T-cell (primary cell): Measurements from ENCODE around the gene PTP4A2. TPM values are rescaled to one million over a fixed set of nuclear protein-coding genes. Genes with fewer than 3 reads are reported as not detected.
A peak's percentile ranks its signal among the peaks of the same experiment; 100 is the strongest.

ENCODE experiments used
- ATAC-seq, 4 experiments: fragments of 200-7000 bp in 3 of 4; fragments of 150-1000 bp in 1 of 4; cut with Tn5 transposase; replicated peaks in 1 of 4; 1 replicate in 3 of 4; 2 replicates in 1 of 4; pipeline ENCODE4 v1.10.0; 2021; ENCODE audit warnings: moderate library complexity in 3 of 4, mild to moderate bottlenecking in 2 of 4, moderate number of reproducible peaks in 1 of 4
- CTCF ChIA-PET, 2 donors: fragments of 300-600 bp; sonication (Branson Sonifier 250); formaldehyde crosslinking; loops; one replicate each; lab custom pipeline; 2022; ENCODE audit warnings: antibody characterized with exemption in 2 of 2; lab: Charles Lee
- POLR2A ChIA-PET, 2 donors: fragments of 300-600 bp; sonication (Branson Sonifier 250); formaldehyde crosslinking; loops; one replicate each; lab custom pipeline; 2022; ENCODE audit warnings: antibody characterized with exemption in 2 of 2; lab: Charles Lee
- DNase-seq, 35 experiments: peaks; one replicate each; pipeline versions ENCODE4 v3.0.0 to v3.0.0-alpha.2; 2013 to 2023
- H3K27ac ChIP-seq: one replicate; pipeline ENCODE4 v1.5.1; 2013; ENCODE audit warnings: low read length
- H3K27me3 ChIP-seq, 2 experiments: replicated peaks in 1 of 2; 1 replicate in 1 of 2; 2 replicates in 1 of 2; pipeline versions ENCODE4 v1.6.1 to v1.7.0; 2013; ENCODE audit warnings: low read length in 1 of 2, mixed read lengths in 1 of 2; ENCODE audit not compliant: control insufficient read depth in 2 of 2, insufficient read depth in 2 of 2; ENCODE audit errors: extremely low read depth in 1 of 2
- H3K36me3 ChIP-seq, 2 donors: 1 replicate in 1 of 2; 2 replicates in 1 of 2; pipeline versions ENCODE4 v1.6.1 to v1.7.0; 2013; ENCODE audit warnings: low read length in 1 of 2; ENCODE audit not compliant: control insufficient read depth in 2 of 2, insufficient read depth in 1 of 2; ENCODE audit errors: extremely low read depth in 1 of 2
- H3K4me1 ChIP-seq, 2 experiments: 1 replicate in 1 of 2; 2 replicates in 1 of 2; pipeline versions ENCODE4 v1.6.1 to v1.7.0; 2013; ENCODE audit warnings: low read length in 2 of 2, mixed read lengths in 1 of 2; ENCODE audit not compliant: insufficient read depth in 2 of 2, control insufficient read depth in 1 of 2; ENCODE audit errors: extremely low read depth in 1 of 2
- H3K4me3 ChIP-seq, 2 donors: 1 replicate in 1 of 2; 2 replicates in 1 of 2; pipeline versions ENCODE4 v1.5.1 to v1.7.0; 2013; ENCODE audit warnings: mild to moderate bottlenecking in 2 of 2, low read length in 1 of 2, moderate library complexity in 1 of 2; ENCODE audit not compliant: control insufficient read depth in 1 of 2; ENCODE audit errors: extremely low read depth in 1 of 2
- H3K9me3 ChIP-seq: 2 replicates; pipeline ENCODE4 v1.7.0; 2013
- H3K27ac Mint-ChIP-seq, 2 donors: one replicate each; pipeline ENCODE4 v1.8.0; 2020 to 2021; ENCODE audit warnings: mild to moderate bottlenecking in 2 of 2, mixed read lengths in 2 of 2
- H3K27me3 Mint-ChIP-seq, 2 donors: one replicate each; pipeline ENCODE4 v1.8.0; 2021 to 2022; ENCODE audit warnings: mixed read lengths in 2 of 2
- H3K36me3 Mint-ChIP-seq: one replicate; pipeline ENCODE4 v1.8.0; 2021; ENCODE audit warnings: mixed read lengths
- H3K4me1 Mint-ChIP-seq, 3 donors: one replicate each; pipeline ENCODE4 v1.8.0; 2020 to 2022; ENCODE audit warnings: mixed read lengths in 3 of 3, mild to moderate bottlenecking in 1 of 3
- H3K4me3 Mint-ChIP-seq, 3 donors: one replicate each; pipeline ENCODE4 v1.8.0; 2020 to 2022; ENCODE audit warnings: mild to moderate bottlenecking in 3 of 3, mixed read lengths in 3 of 3, moderate library complexity in 3 of 3
- H3K9me3 Mint-ChIP-seq, 3 donors: one replicate each; pipeline ENCODE4 v1.8.0; 2020 to 2022; ENCODE audit warnings: mixed read lengths in 3 of 3
- WGBS: methylation state at CpG from one replicate; pipeline ENCODE4 v1.1.5; 2013; ENCODE audit warnings: missing lambda C conversion rate; ENCODE audit not compliant: insufficient coverage; 5-methylcytosine and 5-hydroxymethylcytosine counted together
- total RNA-seq, 35 experiments: library from RNA in 6 of 35; stranded (reverse) in 6 of 35; fragments of 120-200 nt in 1 of 35; gene quantifications; one replicate each; pipeline versions ENCODE4 v1.2.1 to v1.2.4 and lab custom pipeline; 2013 to 2026

The PTP4A2 gene
- total RNA-seq, 5 donors from 2014 or later (not counting 1 experiment from before 2014, with no cell fraction given) = 187 to 341 (median 224) TPM

- Histone ChIP-seq H3K27ac (peak overlapping the region; percentile 70), H3K4me1 (peaks cover 50 to 63% of the 10 kb centered on the region in 2 experiments), H3K9me3 (no peaks in the 10 kb centered on the region), H3K27me3 (no peaks in the 10 kb centered on the region), H3K4me3 (peak overlapping the region; percentile 41 to 72), H3K36me3 (no peaks in the 10 kb centered on the region)
- peak overlapping the region; percentile 89 to 94 (median 90) for H3K4me3 Mint-ChIP-seq
- 0% methylated on average over 3 of the region's 8 CpGs for WGBS
- peak overlapping the region; percentile 89 to 96 for H3K27ac Mint-ChIP-seq
- ChIA-PET POLR2A (interaction anchor here (0.5 to 1.4 kb wide), 9 partner anchors 9 to 221 kb away, joined by 3 to 9 read pairs (median 4); partner anchors contain the start of gene KPNA6 (in 1 of the 2)), CTCF (interaction anchor here (0.5 to 2.5 kb wide), 13 partner anchors 9 to 177 kb away, joined by 3 to 13 read pairs (median 3); no protein-coding TSS in a partner anchor)
- H3K27me3 Mint-ChIP-seq = no peaks in the 10 kb centered on the region
- DNase-seq (peak in 1 of 35 experiments; percentile 66), ATAC-seq (peak in 1 of 4 experiments; percentile 12)
- H3K4me1 Mint-ChIP-seq = peaks cover 82 to 89% (median 82%) of the 10 kb centered on the region in 3 donors
- H3K9me3 Mint-ChIP-seq = no peaks in the 10 kb centered on the region
- H3K36me3 Mint-ChIP-seq = no peaks in the 10 kb centered on the region
Measured at GRCh38 chr1:31934706-31935629, 3.2 kb downstream of the PTP4A2 start.

GRCh38 chr1:31932491-31933316 lies 5.5 kb downstream of the PTP4A2 start:
- Histone ChIP-seq H3K36me3 (no peaks in the 10 kb centered on the region), H3K9me3 (no peaks in the 10 kb centered on the region), H3K27ac (peak overlapping the region; percentile 70), H3K27me3 (no peaks in the 10 kb centered on the region), H3K4me1 (peaks cover 41 to 67% of the 10 kb centered on the region in 2 experiments), H3K4me3 (peak overlapping the region in 1 of 2 donors; percentile 23)
- no CpG with 5 or more reads among the region's 6 CpGs for whole genome bisulfite sequencing
- Mint-ChIP-seq H3K27ac (peak overlapping the region; percentile 87 to 89), H3K4me3 (peak overlapping the region; percentile 67 to 90 (median 89)), H3K9me3 (no peaks in the 10 kb centered on the region), H3K27me3 (no peaks in the 10 kb centered on the region), H3K4me1 (peaks cover 84 to 93% (median 90%) of the 10 kb centered on the region in 3 donors), H3K36me3 (peaks cover 3% of the 10 kb centered on the region)
- ChIA-PET POLR2A (no interaction called here), CTCF (no interaction called here)
- DNase-seq = peak in 1 of 35 experiments; percentile 55
- peak in 1 of 4 experiments; percentile 30 for ATAC-seq

- DNase-seq = no peak
- H3K27ac ChIP-seq = peak overlapping the region; percentile 70
- Mint-ChIP-seq H3K27me3 (no peaks in the 10 kb centered on the region), H3K4me1 (peaks cover 91 to 97% (median 93%) of the 10 kb centered on the region in 3 donors), H3K27ac (peak overlapping the region; percentile 85 to 89), H3K9me3 (no peaks in the 10 kb centered on the region), H3K4me3 (peak overlapping the region; percentile 67 to 90 (median 89)), H3K36me3 (peaks cover 3% of the 10 kb centered on the region)
- ATAC-seq = no peak
- ChIA-PET CTCF (no interaction called here), POLR2A (no interaction called here)
- no peak overlapping the region for H3K4me3 ChIP-seq
- no peaks in the 10 kb centered on the region for H3K27me3 ChIP-seq
- H3K36me3 ChIP-seq = no peaks in the 10 kb centered on the region
- no peaks in the 10 kb centered on the region for H3K9me3 ChIP-seq
- no CpG with 5 or more reads among the region's 2 CpGs for WGBS
- peaks cover 47 to 77% of the 10 kb centered on the region in 2 experiments for H3K4me1 ChIP-seq
Measured at GRCh38 chr1:31931593-31932225, 6.5 kb downstream of the PTP4A2 start.

- DNase-seq (no peak), ATAC-seq (no peak)
- Histone ChIP-seq H3K9me3 (no peaks in the 10 kb centered on the region), H3K4me3 (peak overlapping the region; percentile 3 to 15), H3K27ac (peak overlapping the region; percentile 70), H3K36me3 (no peaks in the 10 kb centered on the region), H3K4me1 (peaks cover 46 to 79% of the 10 kb centered on the region in 2 experiments), H3K27me3 (no peaks in the 10 kb centered on the region)
- WGBS = 33% methylated on average over 1 of the region's 7 CpGs
- peaks cover 3% of the 10 kb centered on the region for H3K36me3 Mint-ChIP-seq
- CTCF ChIA-PET = interaction anchor here (0.5 to 0.6 kb wide), 2 partner anchors 45 to 169 kb away, joined by 3 read pairs; no protein-coding TSS in a partner anchor
- peak overlapping the region; percentile 85 to 89 for H3K27ac Mint-ChIP-seq
- H3K27me3 Mint-ChIP-seq = no peaks in the 10 kb centered on the region
- H3K4me1 Mint-ChIP-seq = peaks cover 91 to 97% (median 93%) of the 10 kb centered on the region in 3 donors
- POLR2A ChIA-PET = no interaction called here
- peak overlapping the region; percentile 67 to 90 (median 89) for H3K4me3 Mint-ChIP-seq
- no peaks in the 10 kb centered on the region for H3K9me3 Mint-ChIP-seq
Measured at GRCh38 chr1:31930836-31931592, 7.2 kb downstream of the PTP4A2 start.

- no peaks in the 10 kb centered on the region for H3K9me3 Mint-ChIP-seq
- no peak for DNase-seq
- CTCF ChIA-PET = interaction anchor here in 1 of 2 donors (1.4 kb wide), 1 partner anchor 11 kb away, joined by 8 read pairs; the partner anchor contains the start of gene PTP4A2
Measured at GRCh38 chr1:31927661-31927980, 10.5 kb downstream of the PTP4A2 start.

More at GRCh38 chr1:31927661-31927980, 10.5 kb downstream of the PTP4A2 start:
- peaks cover 5% of the 10 kb centered on the region for H3K36me3 Mint-ChIP-seq
- Histone ChIP-seq H3K9me3 (no peaks in the 10 kb centered on the region), H3K27ac (peak overlapping the region; percentile 59), H3K36me3 (no peaks in the 10 kb centered on the region), H3K4me3 (peak overlapping the region in 1 of 2 donors; percentile 8), H3K4me1 (peaks cover 44 to 84% of the 10 kb centered on the region in 2 experiments), H3K27me3 (no peaks in the 10 kb centered on the region)
- no peaks in the 10 kb centered on the region for H3K27me3 Mint-ChIP-seq
- peak overlapping the region; percentile 76 to 78 for H3K27ac Mint-ChIP-seq
- ATAC-seq = no peak
- POLR2A ChIA-PET = no interaction called here
- peaks cover 86 to 93% (median 87%) of the 10 kb centered on the region in 3 donors for H3K4me1 Mint-ChIP-seq
- H3K4me3 Mint-ChIP-seq = peak overlapping the region; percentile 55 to 89 (median 68)
- WGBS = no CpG with 5 or more reads among the region's 3 CpGs
